A549 (cell line): Measurements from ENCODE around the gene CDYL2.

ENCODE experiments used
- MYC ChIP-seq: IDR thresholded peaks from 2 replicates; pipeline ENCODE4 v1.6.1; 2012; ENCODE audit warnings: mild to moderate bottlenecking, inconsistent platforms, low read length, improper control_type of control experiment, borderline replicate concordance
- PBX3 ChIP-seq: IDR thresholded peaks from 2 replicates; pipeline ENCODE4 v1.6.1; 2012

DNA sequence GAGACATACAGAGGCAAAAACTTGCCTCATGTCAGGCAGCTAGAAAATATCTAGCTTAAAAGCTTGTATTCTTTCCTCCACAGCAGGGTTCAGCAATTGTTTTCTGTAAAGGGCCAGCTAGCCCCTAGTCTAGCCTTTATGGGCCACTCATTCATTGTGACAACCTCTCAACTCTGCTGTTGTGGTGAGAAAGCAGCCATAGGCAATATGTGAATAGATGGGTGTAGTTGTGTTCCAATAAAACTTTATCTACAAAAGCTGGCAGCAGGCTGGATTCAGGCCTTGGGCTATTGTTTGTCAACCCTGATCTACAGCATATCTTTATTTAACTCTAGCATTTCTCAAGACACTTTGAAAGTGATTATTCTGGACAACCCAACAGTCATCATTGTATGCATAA lies 46.4 kb upstream of the CDYL2 start:
- TF ChIP-seq PBX3 = no peak
- TF ChIP-seq MYC = no peak
